GM23248 (cell line): Measurements from ENCODE around the gene IQCK. TPM values are rescaled to one million over a fixed set of nuclear protein-coding genes. Genes with fewer than 3 reads are reported as not detected.

Source experiments
- DNase-seq: peaks from one replicate; pipeline ENCODE4 v3.0.0-alpha.2; 2015
- H2AFZ ChIP-seq: fragments of 200-600 bp; sonication (generic); 2 replicates; pipeline ENCODE4 v1.6.1; 2016; ENCODE audit warnings: antibody characterized with exemption
- H3F3A ChIP-seq: fragments of 200-600 bp; sonication (generic); 2 replicates; pipeline ENCODE4 v1.6.1; 2016; ENCODE audit warnings: mild to moderate bottlenecking, antibody characterized with exemption, mixed run types; ENCODE audit not compliant: insufficient read depth
- H3K27ac ChIP-seq: fragments of 200-600 bp; sonication (generic); 2 replicates; pipeline ENCODE4 v1.5.1; 2016; ENCODE audit warnings: mild to moderate bottlenecking
- H3K27me3 ChIP-seq: fragments of 200-600 bp; sonication (generic); replicated peaks from 2 replicates; pipeline ENCODE4 v1.6.1; 2016; ENCODE audit warnings: mild to moderate bottlenecking; ENCODE audit not compliant: insufficient read depth
- H3K36me3 ChIP-seq: fragments of 200-600 bp; sonication (generic); 2 replicates; pipeline ENCODE4 v1.6.1; 2016; ENCODE audit warnings: low read depth, mild to moderate bottlenecking
- H3K4me1 ChIP-seq: fragments of 200-600 bp; sonication (generic); 2 replicates; pipeline ENCODE4 v1.6.1; 2016; ENCODE audit warnings: mild to moderate bottlenecking; ENCODE audit not compliant: insufficient read depth
- H3K4me2 ChIP-seq: fragments of 200-600 bp; sonication (generic); one replicate; pipeline ENCODE4 v1.6.1; 2016; ENCODE audit warnings: mild to moderate bottlenecking; ENCODE audit not compliant: unreplicated experiment
- H3K4me3 ChIP-seq: fragments of 200-600 bp; sonication (generic); 2 replicates; pipeline ENCODE4 v1.5.1; 2016; ENCODE audit warnings: mild to moderate bottlenecking
- H3K79me2 ChIP-seq: fragments of 200-600 bp; sonication (generic); 2 replicates; pipeline ENCODE4 v1.6.1; 2016; ENCODE audit warnings: mild to moderate bottlenecking; ENCODE audit not compliant: insufficient read depth
- H3K9ac ChIP-seq: fragments of 200-600 bp; sonication (generic); 2 replicates; pipeline ENCODE4 v1.6.1; 2016; ENCODE audit warnings: mild to moderate bottlenecking
- H3K9me2 ChIP-seq: fragments of 200-600 bp; sonication (generic); 2 replicates; pipeline ENCODE4 v1.6.1; 2016; ENCODE audit warnings: mixed run types, mild to moderate bottlenecking, moderate library complexity; ENCODE audit not compliant: insufficient read depth
- H3K9me3 ChIP-seq: fragments of 200-600 bp; sonication (generic); one replicate; pipeline ENCODE4 v1.6.1; 2017; ENCODE audit warnings: low read depth
- H4K20me1 ChIP-seq: fragments of 200-600 bp; sonication (generic); 2 replicates; pipeline ENCODE4 v1.6.0; 2016; ENCODE audit not compliant: insufficient read depth
- EZH2 ChIP-seq: fragments of 200-600 bp; sonication (generic); IDR thresholded peaks from 2 replicates; pipeline ENCODE4 v1.6.1; 2018; ENCODE audit warnings: antibody characterized with exemption, mild to moderate bottlenecking; ENCODE audit not compliant: insufficient read depth, poor library complexity, severe bottlenecking
- EZH2phosphoT487 ChIP-seq: fragments of 200-600 bp; sonication (generic); IDR thresholded peaks from 2 replicates; pipeline ENCODE4 v1.6.1; 2018; ENCODE audit warnings: antibody characterized with exemption, moderate library complexity, mild to moderate bottlenecking, low read depth; ENCODE audit not compliant: insufficient read depth
- WGBS, 2 experiments: methylation state at CpG; one replicate each; pipeline ENCODE4 v1.1.6; 2015 to 2017; ENCODE audit warnings: low lambda C conversion rate in 2 of 2, low coverage in 1 of 2; ENCODE audit errors: missing lambda C conversion rate in 2 of 2; 5-methylcytosine and 5-hydroxymethylcytosine counted together
- in situ Hi-C: fragments of 300-500 bp; cut with MboI; formaldehyde crosslinking; loops from 2 replicates; pipeline ENCODE4 v1.15.0; 2020
- polyA plus RNA-seq: library from polyadenylated mRNA; unstranded; fragments of >200 nt; fragmentation: Nextera tagmentation; extraction: Ambion mirVana; gene quantifications from 2 replicates; pipeline ENCODE4 v1.2.1, GENCODE V29; 2016
- total RNA-seq: library from RNA; depleted of rRNA; stranded (reverse); fragments of >200 nt; shearing (Covaris generic); gene quantifications from 2 replicates; pipeline ENCODE4 v1.2.3, GENCODE V29; 2014

Gene IQCK
- total and polyA plus RNA-seq, 2 experiments from 2014 or later, result 9.7 to 9.8 TPM

DNA sequence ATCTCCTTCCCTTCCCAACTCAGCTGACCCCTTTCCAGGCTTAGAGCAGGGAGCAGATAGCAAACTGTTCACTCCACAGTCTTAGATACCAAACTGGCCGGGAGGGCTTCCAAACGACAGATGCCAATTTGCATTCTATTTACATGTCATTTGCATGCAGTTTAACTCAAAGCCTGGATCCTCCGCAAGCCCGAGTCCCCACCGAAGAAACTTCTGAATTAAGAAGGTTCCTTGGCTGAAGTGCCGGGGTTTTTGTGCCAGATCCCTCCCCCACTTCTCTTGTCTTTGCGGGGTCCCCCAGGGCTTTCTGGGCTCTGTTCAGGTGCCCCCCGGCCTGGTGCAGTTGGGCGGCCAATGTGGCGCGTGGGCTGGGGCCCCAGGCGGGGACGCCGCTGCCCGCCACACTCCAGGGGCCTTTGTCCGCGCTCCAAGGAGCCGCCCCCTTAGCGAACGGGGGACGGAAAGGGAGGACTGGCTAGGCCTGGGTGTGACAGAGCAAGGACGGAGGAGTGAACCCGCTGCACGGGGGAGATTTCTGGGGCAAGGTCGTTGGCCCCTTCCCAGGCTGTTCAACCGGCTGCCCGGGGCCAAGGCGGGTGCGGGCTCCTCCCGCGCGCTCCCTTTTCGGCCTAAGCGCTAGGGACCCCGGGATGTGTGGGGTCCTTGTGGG lies 165.4 kb downstream of the IQCK start:
- in situ Hi-C loops, result loop anchor here (10.0 kb wide), 2 partner anchors 169 to 279 kb away; partner anchors contain the start of genes IQCK and KNOP1
- H3K4me2 ChIP-seq, result peak overlapping the region; percentile 32
- H3K79me2 ChIP-seq, result no peaks in the 10 kb centered on the region
- TF ChIP-seq EZH2phosphoT487, result no peak
- peak; percentile 25 for TF ChIP-seq EZH2
- no peaks in the 10 kb centered on the region for H3K9me2 ChIP-seq
- no peaks in the 10 kb centered on the region for H4K20me1 ChIP-seq
- H3K9me3 ChIP-seq, result no peaks in the 10 kb centered on the region
- 0 out of 2 replicates have a peak, but pooled peaks cover 4% of the 10 kb centered on the region for H3F3A ChIP-seq
- no peaks in the 10 kb centered on the region for H3K4me1 ChIP-seq
- peak; percentile 16 for DNase-seq
- H3K36me3 ChIP-seq, result no peaks in the 10 kb centered on the region
- H3K27ac ChIP-seq, result no peak overlapping the region
- no peak overlapping the region for H3K4me3 ChIP-seq
- H3K27me3 ChIP-seq, result peaks cover 16% of the 10 kb centered on the region
- no peak overlapping the region for H3K9ac ChIP-seq
- H2AFZ ChIP-seq, result peak overlapping the region; percentile 28; the same call in 1 of the 2 replicates
- 2 to 7% methylated on average over 25 to 35 of the region's 35 CpGs for WGBS, 2 experiments

DNA sequence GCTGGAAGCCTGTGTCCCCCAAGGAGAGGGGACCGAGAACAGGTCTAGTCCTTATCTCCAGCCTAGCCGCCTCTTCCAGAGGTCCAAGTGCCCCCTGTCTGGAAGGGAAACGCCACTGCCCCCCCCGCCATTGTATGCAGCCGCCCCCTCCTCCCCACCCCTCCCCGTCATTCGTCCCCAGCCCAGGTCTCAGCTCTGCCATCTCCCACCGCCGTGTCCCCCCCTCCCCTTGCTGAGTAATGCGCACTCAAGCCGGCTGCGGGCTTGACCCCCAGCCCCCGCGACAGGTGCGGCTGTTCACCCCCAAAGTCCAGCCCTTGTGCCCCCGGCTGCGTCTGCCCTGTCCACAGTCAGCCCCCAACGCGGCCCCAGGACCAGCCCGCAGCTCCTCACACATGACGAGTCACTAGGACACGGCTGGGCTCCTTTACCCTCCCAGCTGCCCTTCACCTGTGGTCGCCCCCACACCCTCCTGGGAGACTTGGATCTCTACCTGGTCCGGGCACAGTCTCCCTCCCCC lies 166.0 kb downstream of the IQCK start:
- no peaks in the 10 kb centered on the region for H3K79me2 ChIP-seq
- no peaks in the 10 kb centered on the region for H3K9me2 ChIP-seq
- H3K4me1 ChIP-seq, result no peaks in the 10 kb centered on the region
- H3K27ac ChIP-seq, result no peak overlapping the region
- H3K4me3 ChIP-seq, result no peak overlapping the region
- H2AFZ ChIP-seq, result 0 out of 2 replicates have a peak overlapping the region, but pooled peaks have one; percentile 28
- peaks cover 16% of the 10 kb centered on the region for H3K27me3 ChIP-seq
- in situ Hi-C loops, result loop anchor here (10.0 kb wide), 2 partner anchors 169 to 279 kb away; partner anchors contain the start of genes IQCK and KNOP1
- TF ChIP-seq EZH2phosphoT487 (no peak), EZH2 (no peak)
- H3K4me2 ChIP-seq, result peak overlapping the region; percentile 32
- 0 out of 2 replicates have a peak, but pooled peaks cover 4% of the 10 kb centered on the region for H3F3A ChIP-seq
- no peaks in the 10 kb centered on the region for H3K36me3 ChIP-seq
- H3K9me3 ChIP-seq, result no peaks in the 10 kb centered on the region
- H3K9ac ChIP-seq, result no peak overlapping the region
- 2 to 7% methylated on average over 3 to 24 of the region's 24 CpGs for WGBS, 2 experiments
- DNase-seq, result peak; percentile 20
- H4K20me1 ChIP-seq, result no peaks in the 10 kb centered on the region

DNA sequence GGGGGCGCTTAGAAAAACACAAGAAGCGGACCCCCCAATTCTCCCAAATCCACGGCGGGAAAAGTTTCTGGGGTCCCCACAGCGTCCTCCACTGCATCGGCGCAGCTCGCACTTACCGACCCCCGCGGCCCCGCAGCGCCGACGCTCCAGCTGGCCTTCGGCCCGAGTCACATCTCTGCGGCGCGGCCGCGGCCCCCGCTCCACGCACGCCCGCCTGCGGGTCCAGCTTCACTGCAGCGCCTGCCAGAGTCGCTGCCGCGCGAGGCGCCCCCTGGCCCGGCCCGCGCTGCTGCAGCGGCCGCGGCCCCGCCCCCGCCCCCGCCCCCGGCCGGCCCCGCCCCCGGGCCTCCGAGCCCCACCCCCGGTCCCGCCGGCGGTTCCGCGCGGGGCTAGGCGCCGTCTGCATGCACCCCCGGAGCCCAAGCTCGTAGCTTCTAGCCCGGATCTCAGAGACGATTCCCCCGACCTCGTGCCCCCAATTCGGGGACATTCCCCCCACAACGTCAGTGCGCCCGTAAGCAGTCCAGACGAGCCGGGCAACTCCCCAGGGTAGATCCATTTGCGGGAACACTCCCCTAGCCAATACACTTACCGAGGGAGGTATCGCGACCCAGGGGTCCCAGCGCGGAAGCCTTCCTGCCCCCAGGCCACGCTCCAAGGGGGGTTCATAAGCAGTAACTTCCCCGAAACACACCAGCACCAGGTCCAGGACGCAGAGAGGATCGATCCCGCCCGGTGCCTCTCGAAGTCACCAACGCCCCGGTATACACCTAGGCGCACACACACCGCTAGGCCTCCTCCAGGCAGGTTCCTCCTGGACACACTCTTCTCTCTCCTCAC lies 166.8 kb downstream of the IQCK start, which contains the start of gene GPRC5B:
GPRC5B (minus strand) TSS at position 238 of the 840 bp plus-strand sequence. CDS start 12,003 bp downstream, outside the sequence.
- Histone ChIP-seq H3K9ac (no peak within 1 kb of the TSS), H3K9me3 (no peaks in the 10 kb centered on the region), H3K27me3 (peaks cover 16% of the 10 kb centered on the region), H2AFZ (peak within 1 kb of the TSS; percentile 70), H3K4me1 (no peaks in the 10 kb centered on the region), H3K79me2 (no peaks in the 10 kb centered on the region), H3K4me2 (peak within 1 kb of the TSS; percentile 77), H3F3A (0 out of 2 replicates have a peak, but pooled peaks cover 4% of the 10 kb centered on the region), H4K20me1 (no peaks in the 10 kb centered on the region), H3K4me3 (peak within 1 kb of the TSS; percentile 71), H3K27ac (no peak within 1 kb of the TSS), H3K9me2 (no peaks in the 10 kb centered on the region), H3K36me3 (no peaks in the 10 kb centered on the region)
- 1 to 2% methylated on average over 37 to 39 of the region's 85 CpGs for WGBS, 2 experiments
- TF ChIP-seq EZH2, result peak; percentile 10
- no peak for TF ChIP-seq EZH2phosphoT487
- in situ Hi-C loops, result loop anchor here (10.0 kb wide), 2 partner anchors 170 to 280 kb away; partner anchors contain the start of genes IQCK and KNOP1
- peak; percentile 54 for DNase-seq

DNA sequence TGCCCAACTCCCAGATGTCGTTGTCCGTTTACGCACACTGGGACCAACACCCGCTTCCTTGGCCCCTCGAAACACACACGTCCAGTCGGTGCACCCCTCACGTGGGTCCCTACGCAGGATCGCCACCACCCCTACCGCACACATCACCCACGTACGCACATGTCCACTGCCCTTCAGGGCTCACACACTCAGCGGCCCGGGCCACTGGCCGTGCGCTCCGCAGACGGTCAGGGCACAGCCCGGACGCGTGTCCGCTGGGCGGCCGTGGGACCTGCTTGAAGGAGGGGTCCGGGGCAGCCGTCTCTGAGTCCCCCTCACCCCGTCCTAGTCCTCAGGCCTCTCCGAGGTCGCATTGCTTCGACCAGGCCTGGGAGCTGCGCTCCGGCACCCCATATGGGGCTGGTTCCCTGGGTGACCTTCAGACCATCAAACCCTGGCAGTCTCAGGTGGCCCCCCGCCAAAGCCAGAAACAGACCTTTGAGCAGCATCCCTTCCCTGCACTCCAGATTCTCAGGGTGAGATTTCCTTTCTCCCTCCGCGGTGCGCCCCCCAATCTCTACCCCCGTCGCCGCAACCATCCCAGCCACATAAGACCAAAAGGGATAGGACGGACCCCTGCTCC lies 167.5 kb downstream of the IQCK start:
- no peaks in the 10 kb centered on the region for H3K36me3 ChIP-seq
- H3K27me3 ChIP-seq, result peaks cover 16% of the 10 kb centered on the region
- 0 out of 2 replicates have a peak, but pooled peaks cover 4% of the 10 kb centered on the region for H3F3A ChIP-seq
- H3K4me1 ChIP-seq, result no peaks in the 10 kb centered on the region
- no peaks in the 10 kb centered on the region for H3K9me3 ChIP-seq
- in situ Hi-C loops, result loop anchor here (10.0 kb wide), 2 partner anchors 171 to 281 kb away; partner anchors contain the start of genes IQCK and KNOP1
- no peak for DNase-seq
- 19 to 26% methylated on average over 31 to 40 of the region's 41 CpGs for WGBS, 2 experiments
- peak overlapping the region; percentile 77 for H3K4me2 ChIP-seq
- no peak overlapping the region for H3K9ac ChIP-seq
- no peaks in the 10 kb centered on the region for H4K20me1 ChIP-seq
- no peaks in the 10 kb centered on the region for H3K9me2 ChIP-seq
- TF ChIP-seq EZH2phosphoT487 (no peak), EZH2 (no peak)
- peak overlapping the region; percentile 71 for H3K4me3 ChIP-seq
- no peak overlapping the region for H3K27ac ChIP-seq
- no peaks in the 10 kb centered on the region for H3K79me2 ChIP-seq
- peak overlapping the region; percentile 72; the same call in 1 of the 2 replicates for H2AFZ ChIP-seq
